Ovary (tissue), 3 donors: Measurements from ENCODE around the gene PARVA.

Experiments used
- POLR2A ChIP-seq: fragments of 450-650 bp; IDR thresholded peaks from one replicate; pipeline ENCODE4 v1.6.1; 2017; ENCODE audit warnings: antibody characterized with exemption, mild to moderate bottlenecking, moderate library complexity
- TF ChIP-seq, protein P1 (sequence below), 3 donors: fragments of 450-650 bp in 2 of 3; fragments of 200-600 bp in 1 of 3; IDR thresholded peaks; one replicate each; pipeline versions ENCODE4 v1.5.1 to v1.8.0; 2016 to 2022; ENCODE audit warnings: antibody characterized with exemption in 3 of 3, mild to moderate bottlenecking in 1 of 3
- donor health status: DM: no; HTN: no; CAD: no.

DNA sequence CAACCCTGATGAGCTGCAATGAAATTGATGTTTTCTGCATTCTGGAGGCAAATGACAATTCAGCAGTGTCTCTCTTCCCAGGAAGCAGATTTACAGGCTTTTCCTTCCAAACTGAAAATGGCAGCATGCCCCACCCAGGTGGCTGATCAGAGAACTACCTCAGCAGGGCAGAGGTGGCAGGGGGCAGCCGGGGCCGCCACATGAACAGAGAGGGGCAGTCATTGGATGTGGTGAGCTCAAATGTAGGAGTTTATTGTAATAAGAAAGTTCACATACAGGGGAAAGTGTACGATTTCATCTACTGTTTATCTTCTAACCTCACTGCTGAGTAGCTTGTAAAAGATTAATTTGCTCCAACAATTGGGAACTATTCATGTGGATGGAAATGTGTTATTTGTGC is 15.7 kb upstream of the PARVA start:
- TF ChIP-seq, protein P1, sequence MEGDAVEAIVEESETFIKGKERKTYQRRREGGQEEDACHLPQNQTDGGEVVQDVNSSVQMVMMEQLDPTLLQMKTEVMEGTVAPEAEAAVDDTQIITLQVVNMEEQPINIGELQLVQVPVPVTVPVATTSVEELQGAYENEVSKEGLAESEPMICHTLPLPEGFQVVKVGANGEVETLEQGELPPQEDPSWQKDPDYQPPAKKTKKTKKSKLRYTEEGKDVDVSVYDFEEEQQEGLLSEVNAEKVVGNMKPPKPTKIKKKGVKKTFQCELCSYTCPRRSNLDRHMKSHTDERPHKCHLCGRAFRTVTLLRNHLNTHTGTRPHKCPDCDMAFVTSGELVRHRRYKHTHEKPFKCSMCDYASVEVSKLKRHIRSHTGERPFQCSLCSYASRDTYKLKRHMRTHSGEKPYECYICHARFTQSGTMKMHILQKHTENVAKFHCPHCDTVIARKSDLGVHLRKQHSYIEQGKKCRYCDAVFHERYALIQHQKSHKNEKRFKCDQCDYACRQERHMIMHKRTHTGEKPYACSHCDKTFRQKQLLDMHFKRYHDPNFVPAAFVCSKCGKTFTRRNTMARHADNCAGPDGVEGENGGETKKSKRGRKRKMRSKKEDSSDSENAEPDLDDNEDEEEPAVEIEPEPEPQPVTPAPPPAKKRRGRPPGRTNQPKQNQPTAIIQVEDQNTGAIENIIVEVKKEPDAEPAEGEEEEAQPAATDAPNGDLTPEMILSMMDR (IDR thresholded peaks at IDR 0.05): no peak
- TF ChIP-seq POLR2A: no peak
